HepG2 (cell line): ENCODE results near the gene DGCR2. TPM values are rescaled to one million over a fixed set of nuclear protein-coding genes. Genes with fewer than 3 reads are reported as not detected.

Experiments
- ATAD3A ChIP-seq: sonication (generic); formaldehyde crosslinking; IDR thresholded peaks from 2 replicates; pipeline ENCODE4 v1.4.0; 2020; ENCODE audit warnings: missing genetic modification reagents
- CC2D1A ChIP-seq: sonication (generic); formaldehyde crosslinking; IDR thresholded peaks from 2 replicates; pipeline ENCODE4 v1.8.1; 2023; ENCODE audit warnings: mild to moderate bottlenecking, missing genetic modification reagents
- DR1 ChIP-seq: sonication (generic); formaldehyde crosslinking; IDR thresholded peaks from 2 replicates; pipeline ENCODE4 v1.8.0; 2021; ENCODE audit warnings: mild to moderate bottlenecking, missing genetic modification reagents, inconsistent platforms
- HMG20A ChIP-seq: IDR thresholded peaks from 2 replicates; pipeline ENCODE4 v1.6.1; 2016; ENCODE audit warnings: borderline replicate concordance
- HNRNPL ChIP-seq: fragments of 200-400 bp; formaldehyde crosslinking; IDR thresholded peaks from 2 replicates; pipeline ENCODE4 v1.6.1; 2017; ENCODE audit warnings: mild to moderate bottlenecking, low read depth, low read length
- IKZF1 ChIP-seq: fragments of 450-650 bp; IDR thresholded peaks from 2 replicates; pipeline ENCODE4 v1.7.1; 2016
- KLF13 ChIP-seq: sonication (generic); formaldehyde crosslinking; IDR thresholded peaks from 2 replicates; pipeline ENCODE4 v1.4.0; 2020; ENCODE audit warnings: mild to moderate bottlenecking, missing genetic modification reagents
- SMARCE1 ChIP-seq: fragments of 450-650 bp; IDR thresholded peaks from 2 replicates; pipeline ENCODE4 v1.6.1; 2017; ENCODE audit warnings: borderline replicate concordance
- ZMYM4 ChIP-seq: sonication (generic); formaldehyde crosslinking; IDR thresholded peaks from 2 replicates; pipeline ENCODE4 v1.8.1; 2023; ENCODE audit warnings: mild to moderate bottlenecking, missing genetic modification reagents
- ZNF468 ChIP-seq: sonication (generic); formaldehyde crosslinking; IDR thresholded peaks from 2 replicates; pipeline ENCODE4 v1.8.0; 2022; ENCODE audit warnings: mild to moderate bottlenecking, moderate library complexity, missing genetic modification reagents
- ZNF549 ChIP-seq: sonication (generic); formaldehyde crosslinking; IDR thresholded peaks from 2 replicates; pipeline ENCODE4 v1.5.0; 2020; ENCODE audit warnings: missing genetic modification reagents
- ZNF577 ChIP-seq: sonication (generic); formaldehyde crosslinking; IDR thresholded peaks from 2 replicates; pipeline ENCODE4 v1.4.0; 2020; ENCODE audit warnings: mild to moderate bottlenecking, low read depth, missing genetic modification reagents, borderline replicate concordance
- ZNF678 ChIP-seq: sonication (generic); formaldehyde crosslinking; IDR thresholded peaks from 2 replicates; pipeline ENCODE4 v1.4.0; 2020; ENCODE audit warnings: mild to moderate bottlenecking, missing genetic modification reagents
- ZNF713 ChIP-seq: sonication (generic); formaldehyde crosslinking; IDR thresholded peaks from 2 replicates; pipeline ENCODE4 v1.4.0; 2020; ENCODE audit warnings: mild to moderate bottlenecking, missing genetic modification reagents
- polyA plus RNA-seq, 8 experiments: library from polyadenylated mRNA; depleted of rRNA in 3 of 8; stranded (reverse) in 7 of 8; unstranded in 1 of 8; fragments of >200 nt; fragmentation: Illumina TruSeq in 4 of 8; extraction: Trizol in 4 of 8; gene quantifications; 2 replicates each; pipeline versions ENCODE4 v1.2.1 to v1.2.3, GENCODE V29; 2011 to 2016; ENCODE audit warnings: low read depth in 4 of 8, missing spikeins in 1 of 8, mixed read lengths in 1 of 8; ENCODE audit not compliant: insufficient read depth in 1 of 8
- total RNA-seq, 5 experiments: library from RNA; depleted of rRNA; stranded (reverse); fragments of >200 nt; fragmentation: Illumina TruSeq; extraction: Trizol; gene quantifications; 2 replicates each; pipeline ENCODE4 v1.2.3, GENCODE V29; 2016; ENCODE audit warnings: low read depth in 1 of 5
- TF ChIP-seq, protein P1 (sequence below): sonication (generic); formaldehyde crosslinking; IDR thresholded peaks from 2 replicates; pipeline ENCODE4 v1.9.0; 2022; ENCODE audit warnings: low read depth, missing genetic modification reagents
- TF ChIP-seq, protein P2 (sequence below): sonication (generic); formaldehyde crosslinking; IDR thresholded peaks from 2 replicates; pipeline ENCODE4 v1.5.1; 2020; ENCODE audit warnings: missing genetic modification reagents, mild to moderate bottlenecking, borderline replicate concordance
- TF ChIP-seq, protein P3 (sequence below): sonication (generic); formaldehyde crosslinking; IDR thresholded peaks from 2 replicates; pipeline ENCODE4 v1.5.0; 2020; ENCODE audit warnings: missing genetic modification reagents
- TF ChIP-seq, protein P4 (sequence below): sonication (generic); formaldehyde crosslinking; IDR thresholded peaks from 2 replicates; pipeline ENCODE4 v1.5.0; 2020; ENCODE audit warnings: missing genetic modification reagents
- TF ChIP-seq, protein P5 (sequence below), 2 experiments: sonication (generic) in 1 of 2; formaldehyde crosslinking in 1 of 2; IDR thresholded peaks; 2 replicates each; pipeline versions ENCODE4 v1.4.0 to v1.6.1; 2018 to 2020; ENCODE audit warnings: missing genetic modification reagents in 2 of 2, borderline replicate concordance in 1 of 2, low read depth in 1 of 2, mild to moderate bottlenecking in 1 of 2, missing biosample characterization in 1 of 2
- TF ChIP-seq, protein P6 (sequence below): sonication (generic); IDR thresholded peaks from 2 replicates; pipeline ENCODE4 v1.6.1; 2016; ENCODE audit warnings: low read depth, borderline replicate concordance

DGCR2 gene
- total and polyA plus RNA-seq, 2 of the 13 experiments (the other 11 are each of a cell fraction or from before 2014, with no cell fraction given) = 23.1 to 35.3 TPM

DNA sequence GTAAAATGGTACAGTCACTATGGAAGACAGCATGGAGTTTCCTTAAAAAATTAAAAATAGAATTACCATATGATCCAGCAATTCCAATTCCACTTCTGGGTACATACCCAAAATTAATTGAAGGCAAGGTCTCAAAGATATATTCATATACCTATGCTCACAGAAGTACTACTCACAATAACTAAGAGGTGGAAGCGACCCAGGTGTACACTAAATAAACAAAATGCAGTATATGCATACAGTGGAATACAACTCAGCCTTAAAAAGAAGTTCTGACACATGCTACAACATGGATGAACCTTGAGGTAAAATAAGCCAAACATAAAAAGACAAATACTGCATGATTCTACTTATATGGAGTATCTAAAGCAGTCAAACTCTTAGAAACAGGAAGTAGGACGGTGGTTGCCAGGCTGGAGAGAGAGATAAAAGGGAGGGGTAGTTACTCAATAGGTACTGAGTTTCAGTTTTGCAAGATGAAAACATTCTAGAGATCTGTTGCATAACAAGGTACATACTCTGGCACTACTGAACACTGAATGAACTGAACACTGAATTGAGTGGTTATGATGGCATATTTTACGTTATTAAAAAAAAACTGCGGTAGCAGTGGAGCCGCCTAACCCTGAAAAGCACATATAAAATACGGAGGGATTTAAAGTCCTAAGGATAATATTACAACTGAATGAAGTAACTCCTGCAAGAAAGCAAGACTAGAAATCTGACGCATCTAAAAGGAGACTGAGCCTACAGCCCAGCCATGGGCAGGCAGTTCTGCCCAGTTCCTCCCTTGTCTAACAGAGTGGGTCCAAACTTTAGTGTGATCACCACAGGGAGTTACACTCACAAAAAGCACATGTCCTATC, 12.8 kb downstream of the DGCR2 start (continued):
- TF ChIP-seq KLF13 (no peak), ZMYM4 (CRISPR knock-in tag) (no peak), HNRNPL (no peak), HMG20A (CRISPR knock-in tag) (peak; percentile 59; the same call in 1 of the 2 replicates), SMARCE1 (no peak), ZNF678 (no peak), ZNF713 (no peak), CC2D1A (CRISPR knock-in tag) (no peak), ZNF549 (CRISPR knock-in tag) (no peak), ZNF577 (CRISPR knock-in tag) (no peak), ZNF468 (CRISPR knock-in tag) (no peak), IKZF1 (no peak), ATAD3A (CRISPR knock-in tag) (no peak), DR1 (no peak)
- TF ChIP-seq, protein P1, sequence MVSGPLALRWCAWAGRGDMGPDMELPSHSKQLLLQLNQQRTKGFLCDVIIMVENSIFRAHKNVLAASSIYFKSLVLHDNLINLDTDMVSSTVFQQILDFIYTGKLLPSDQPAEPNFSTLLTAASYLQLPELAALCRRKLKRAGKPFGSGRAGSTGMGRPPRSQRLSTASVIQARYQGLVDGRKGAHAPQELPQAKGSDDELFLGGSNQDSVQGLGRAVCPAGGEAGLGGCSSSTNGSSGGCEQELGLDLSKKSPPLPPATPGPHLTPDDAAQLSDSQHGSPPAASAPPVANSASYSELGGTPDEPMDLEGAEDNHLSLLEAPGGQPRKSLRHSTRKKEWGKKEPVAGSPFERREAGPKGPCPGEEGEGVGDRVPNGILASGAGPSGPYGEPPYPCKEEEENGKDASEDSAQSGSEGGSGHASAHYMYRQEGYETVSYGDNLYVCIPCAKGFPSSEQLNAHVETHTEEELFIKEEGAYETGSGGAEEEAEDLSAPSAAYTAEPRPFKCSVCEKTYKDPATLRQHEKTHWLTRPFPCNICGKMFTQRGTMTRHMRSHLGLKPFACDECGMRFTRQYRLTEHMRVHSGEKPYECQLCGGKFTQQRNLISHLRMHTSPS (CRISPR knock-in tag) = no peak
- TF ChIP-seq, protein P2, sequence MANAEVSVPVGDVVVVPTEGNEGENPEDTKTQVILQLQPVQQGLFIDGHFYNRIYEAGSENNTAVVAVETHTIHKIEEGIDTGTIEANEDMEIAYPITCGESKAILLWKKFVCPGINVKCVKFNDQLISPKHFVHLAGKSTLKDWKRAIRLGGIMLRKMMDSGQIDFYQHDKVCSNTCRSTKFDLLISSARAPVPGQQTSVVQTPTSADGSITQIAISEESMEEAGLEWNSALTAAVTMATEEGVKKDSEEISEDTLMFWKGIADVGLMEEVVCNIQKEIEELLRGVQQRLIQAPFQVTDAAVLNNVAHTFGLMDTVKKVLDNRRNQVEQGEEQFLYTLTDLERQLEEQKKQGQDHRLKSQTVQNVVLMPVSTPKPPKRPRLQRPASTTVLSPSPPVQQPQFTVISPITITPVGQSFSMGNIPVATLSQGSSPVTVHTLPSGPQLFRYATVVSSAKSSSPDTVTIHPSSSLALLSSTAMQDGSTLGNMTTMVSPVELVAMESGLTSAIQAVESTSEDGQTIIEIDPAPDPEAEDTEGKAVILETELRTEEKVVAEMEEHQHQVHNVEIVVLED (CRISPR knock-in tag) = no peak
- TF ChIP-seq, protein P3, sequence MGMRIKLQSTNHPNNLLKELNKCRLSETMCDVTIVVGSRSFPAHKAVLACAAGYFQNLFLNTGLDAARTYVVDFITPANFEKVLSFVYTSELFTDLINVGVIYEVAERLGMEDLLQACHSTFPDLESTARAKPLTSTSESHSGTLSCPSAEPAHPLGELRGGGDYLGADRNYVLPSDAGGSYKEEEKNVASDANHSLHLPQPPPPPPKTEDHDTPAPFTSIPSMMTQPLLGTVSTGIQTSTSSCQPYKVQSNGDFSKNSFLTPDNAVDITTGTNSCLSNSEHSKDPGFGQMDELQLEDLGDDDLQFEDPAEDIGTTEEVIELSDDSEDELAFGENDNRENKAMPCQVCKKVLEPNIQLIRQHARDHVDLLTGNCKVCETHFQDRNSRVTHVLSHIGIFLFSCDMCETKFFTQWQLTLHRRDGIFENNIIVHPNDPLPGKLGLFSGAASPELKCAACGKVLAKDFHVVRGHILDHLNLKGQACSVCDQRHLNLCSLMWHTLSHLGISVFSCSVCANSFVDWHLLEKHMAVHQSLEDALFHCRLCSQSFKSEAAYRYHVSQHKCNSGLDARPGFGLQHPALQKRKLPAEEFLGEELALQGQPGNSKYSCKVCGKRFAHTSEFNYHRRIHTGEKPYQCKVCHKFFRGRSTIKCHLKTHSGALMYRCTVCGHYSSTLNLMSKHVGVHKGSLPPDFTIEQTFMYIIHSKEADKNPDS (CRISPR knock-in tag) = 0 out of 2 replicates have a peak, but pooled peaks have one; percentile 45
- TF ChIP-seq, protein P4, sequence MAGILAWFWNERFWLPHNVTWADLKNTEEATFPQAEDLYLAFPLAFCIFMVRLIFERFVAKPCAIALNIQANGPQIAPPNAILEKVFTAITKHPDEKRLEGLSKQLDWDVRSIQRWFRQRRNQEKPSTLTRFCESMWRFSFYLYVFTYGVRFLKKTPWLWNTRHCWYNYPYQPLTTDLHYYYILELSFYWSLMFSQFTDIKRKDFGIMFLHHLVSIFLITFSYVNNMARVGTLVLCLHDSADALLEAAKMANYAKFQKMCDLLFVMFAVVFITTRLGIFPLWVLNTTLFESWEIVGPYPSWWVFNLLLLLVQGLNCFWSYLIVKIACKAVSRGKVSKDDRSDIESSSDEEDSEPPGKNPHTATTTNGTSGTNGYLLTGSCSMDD (CRISPR knock-in tag) = no peak
- TF ChIP-seq, protein P5, sequence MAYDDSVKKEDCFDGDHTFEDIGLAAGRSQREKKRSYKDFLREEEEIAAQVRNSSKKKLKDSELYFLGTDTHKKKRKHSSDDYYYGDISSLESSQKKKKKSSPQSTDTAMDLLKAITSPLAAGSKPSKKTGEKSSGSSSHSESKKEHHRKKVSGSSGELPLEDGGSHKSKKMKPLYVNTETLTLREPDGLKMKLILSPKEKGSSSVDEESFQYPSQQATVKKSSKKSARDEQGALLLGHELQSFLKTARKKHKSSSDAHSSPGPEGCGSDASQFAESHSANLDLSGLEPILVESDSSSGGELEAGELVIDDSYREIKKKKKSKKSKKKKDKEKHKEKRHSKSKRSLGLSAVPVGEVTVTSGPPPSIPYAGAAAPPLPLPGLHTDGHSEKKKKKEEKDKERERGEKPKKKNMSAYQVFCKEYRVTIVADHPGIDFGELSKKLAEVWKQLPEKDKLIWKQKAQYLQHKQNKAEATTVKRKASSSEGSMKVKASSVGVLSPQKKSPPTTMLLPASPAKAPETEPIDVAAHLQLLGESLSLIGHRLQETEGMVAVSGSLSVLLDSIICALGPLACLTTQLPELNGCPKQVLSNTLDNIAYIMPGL (CRISPR knock-in tag; IDR thresholded peaks at IDR 0.05; ENCODE audit: borderline replicate concordance in 1 of 2, low read depth in 1 of 2) = no peak
- TF ChIP-seq, protein P6, sequence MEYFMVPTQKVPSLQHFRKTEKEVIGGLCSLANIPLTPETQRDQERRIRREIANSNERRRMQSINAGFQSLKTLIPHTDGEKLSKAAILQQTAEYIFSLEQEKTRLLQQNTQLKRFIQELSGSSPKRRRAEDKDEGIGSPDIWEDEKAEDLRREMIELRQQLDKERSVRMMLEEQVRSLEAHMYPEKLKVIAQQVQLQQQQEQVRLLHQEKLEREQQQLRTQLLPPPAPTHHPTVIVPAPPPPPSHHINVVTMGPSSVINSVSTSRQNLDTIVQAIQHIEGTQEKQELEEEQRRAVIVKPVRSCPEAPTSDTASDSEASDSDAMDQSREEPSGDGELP = no peak
